GM12801 (cell line): Measurements from ENCODE around the gene UBE2D2.

Experiments
- TF ChIP-seq, protein P1 (sequence below): IDR thresholded peaks from one replicate; pipeline ENCODE4 v1.5.1; 2011; ENCODE audit warnings: control low read depth; ENCODE audit not compliant: insufficient read length; ENCODE audit errors: extremely low read depth

The UBE2D2 gene

DNA sequence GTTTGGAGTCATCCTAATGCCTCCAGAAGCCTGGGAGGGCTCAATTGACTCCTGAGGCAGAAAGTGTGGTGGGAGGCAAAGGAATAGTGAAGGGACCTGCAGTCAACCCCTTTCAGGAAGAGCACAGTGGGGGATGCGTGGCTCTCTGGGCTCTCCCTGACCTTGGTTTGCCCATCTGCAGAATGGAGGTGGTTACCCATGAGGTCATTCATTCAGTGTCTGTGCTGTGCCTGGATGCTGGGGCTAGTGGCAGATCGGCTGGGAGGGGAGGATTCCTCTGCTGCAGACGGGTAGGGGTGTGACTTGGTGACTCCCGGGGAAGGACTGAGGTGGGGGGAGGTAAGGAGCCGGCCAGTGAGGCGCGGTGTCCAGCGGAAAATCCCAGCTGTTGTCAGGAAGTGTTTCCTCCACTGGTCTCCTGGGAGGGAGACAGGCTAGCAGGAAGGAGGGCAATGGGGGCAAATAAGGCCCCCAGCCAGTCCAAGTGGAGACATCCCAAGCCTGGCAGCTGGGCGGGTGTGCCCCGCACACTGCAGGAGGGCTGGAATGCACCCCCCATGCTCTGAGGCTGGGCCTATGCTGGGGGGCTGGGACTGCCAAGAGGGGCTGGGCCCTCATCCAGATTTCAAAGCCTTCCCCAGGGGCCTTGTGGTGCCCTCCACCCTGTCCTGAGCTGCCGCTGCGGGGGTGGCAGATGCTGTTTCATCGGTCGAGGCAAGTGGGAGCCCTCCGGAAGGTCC, 98.0 kb downstream of the UBE2D2 start:
- TF ChIP-seq, protein P1, sequence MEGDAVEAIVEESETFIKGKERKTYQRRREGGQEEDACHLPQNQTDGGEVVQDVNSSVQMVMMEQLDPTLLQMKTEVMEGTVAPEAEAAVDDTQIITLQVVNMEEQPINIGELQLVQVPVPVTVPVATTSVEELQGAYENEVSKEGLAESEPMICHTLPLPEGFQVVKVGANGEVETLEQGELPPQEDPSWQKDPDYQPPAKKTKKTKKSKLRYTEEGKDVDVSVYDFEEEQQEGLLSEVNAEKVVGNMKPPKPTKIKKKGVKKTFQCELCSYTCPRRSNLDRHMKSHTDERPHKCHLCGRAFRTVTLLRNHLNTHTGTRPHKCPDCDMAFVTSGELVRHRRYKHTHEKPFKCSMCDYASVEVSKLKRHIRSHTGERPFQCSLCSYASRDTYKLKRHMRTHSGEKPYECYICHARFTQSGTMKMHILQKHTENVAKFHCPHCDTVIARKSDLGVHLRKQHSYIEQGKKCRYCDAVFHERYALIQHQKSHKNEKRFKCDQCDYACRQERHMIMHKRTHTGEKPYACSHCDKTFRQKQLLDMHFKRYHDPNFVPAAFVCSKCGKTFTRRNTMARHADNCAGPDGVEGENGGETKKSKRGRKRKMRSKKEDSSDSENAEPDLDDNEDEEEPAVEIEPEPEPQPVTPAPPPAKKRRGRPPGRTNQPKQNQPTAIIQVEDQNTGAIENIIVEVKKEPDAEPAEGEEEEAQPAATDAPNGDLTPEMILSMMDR = no peak

DNA sequence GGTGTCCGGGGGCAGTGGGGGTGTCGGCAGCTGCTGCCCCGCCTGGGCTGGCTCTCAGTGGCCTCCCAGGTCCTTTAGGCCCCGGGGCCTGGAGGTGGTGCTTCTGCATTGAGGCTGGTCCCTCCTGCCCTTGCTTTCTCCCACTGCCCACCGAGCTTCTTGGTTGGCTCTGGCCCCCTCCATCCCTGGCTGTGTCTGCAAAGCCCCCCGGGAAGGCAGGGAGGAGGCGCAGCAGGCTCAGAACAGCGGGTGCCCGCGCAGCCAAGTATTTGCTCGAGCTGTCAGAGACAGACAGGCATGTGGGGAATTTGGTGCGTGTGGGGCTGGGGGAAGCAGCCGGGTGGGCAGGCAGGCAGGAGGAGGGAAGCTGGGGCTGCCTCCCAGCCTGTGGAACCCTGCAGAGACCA, 98.6 kb downstream of the UBE2D2 start:
- TF ChIP-seq, protein P1 = no peak

DNA sequence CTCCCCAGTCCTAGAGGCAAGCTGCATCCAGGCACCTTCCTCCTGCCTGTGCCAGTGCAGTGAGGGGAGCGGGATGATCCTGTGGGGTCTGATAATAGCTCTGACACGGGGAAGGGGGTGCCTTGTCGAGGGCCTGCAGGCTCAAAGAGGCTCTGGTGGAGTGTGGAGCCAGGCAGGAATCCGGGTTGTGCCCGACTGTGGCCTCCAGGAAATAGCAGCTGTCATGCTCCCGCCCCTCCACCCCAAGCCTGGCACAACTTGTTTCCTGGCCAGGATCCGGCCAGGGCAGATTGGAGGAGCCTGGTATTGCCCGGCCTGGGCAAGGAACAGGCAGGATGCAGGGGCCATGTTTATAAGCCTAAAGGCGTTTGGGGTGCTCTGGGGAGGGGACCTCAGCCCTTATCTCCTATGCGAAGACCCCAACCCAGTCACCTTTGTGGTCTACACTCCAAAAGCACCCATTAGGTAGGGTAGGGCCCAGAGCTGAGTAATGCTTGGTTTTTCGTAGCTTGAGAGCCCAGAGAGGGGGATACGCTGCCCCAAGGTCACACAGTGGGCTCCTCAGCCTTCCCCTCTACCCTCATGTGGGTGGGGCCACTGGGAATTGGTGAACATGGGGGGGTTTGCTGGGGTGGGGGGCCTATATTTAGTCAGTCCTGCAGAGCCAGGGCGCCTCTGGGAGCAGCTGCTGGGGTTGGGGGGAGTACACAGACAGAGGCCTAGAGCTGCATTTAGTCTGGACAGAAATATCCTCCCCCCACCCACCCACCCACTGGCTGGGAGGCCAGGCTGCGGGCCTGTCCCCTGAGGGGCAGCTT, 99.2 kb downstream of the UBE2D2 start:
- TF ChIP-seq, protein P1 = no peak

DNA sequence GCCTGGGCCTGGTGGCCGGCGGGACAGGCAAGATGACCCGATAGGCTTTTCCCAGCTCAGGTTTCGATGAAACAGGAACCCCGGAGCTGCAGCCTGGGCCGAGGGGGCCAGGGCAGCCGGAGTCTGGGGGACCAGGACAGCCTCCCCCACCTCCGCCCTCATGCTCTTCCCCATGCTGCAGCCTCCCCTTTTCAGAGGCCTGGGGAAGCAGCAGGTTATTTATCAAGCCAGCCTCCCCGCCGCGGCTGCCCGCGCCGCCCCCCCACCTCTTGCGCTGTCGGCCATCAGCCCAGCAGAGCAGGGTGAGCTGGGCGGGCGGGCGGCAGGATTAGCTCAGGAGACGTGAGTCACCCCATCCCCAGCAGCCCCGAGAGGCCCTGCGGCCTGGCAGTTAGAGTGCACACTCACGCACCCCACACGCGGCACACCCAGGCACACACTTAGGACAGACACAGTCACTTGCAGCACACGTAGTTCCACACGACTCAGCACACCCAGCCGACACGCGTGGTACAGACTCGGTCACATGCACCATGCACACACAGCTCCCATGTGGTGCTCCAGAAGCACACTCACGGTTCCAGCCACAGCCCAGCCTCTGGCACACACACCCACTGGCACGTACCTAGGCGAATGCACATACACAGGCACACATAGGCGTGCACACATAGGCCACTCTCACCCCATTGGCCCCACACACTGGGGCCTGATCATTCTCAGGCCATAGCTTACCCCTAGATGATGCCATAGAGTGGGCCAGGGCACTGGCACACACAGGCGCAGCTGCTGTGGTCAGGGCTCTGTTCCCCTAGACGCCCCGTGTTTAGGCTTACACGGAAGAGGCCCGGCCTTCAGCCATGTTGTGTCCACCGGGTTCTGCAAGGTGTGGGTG, 100.0 kb downstream of the UBE2D2 start:
- TF ChIP-seq, protein P1 = no peak

DNA sequence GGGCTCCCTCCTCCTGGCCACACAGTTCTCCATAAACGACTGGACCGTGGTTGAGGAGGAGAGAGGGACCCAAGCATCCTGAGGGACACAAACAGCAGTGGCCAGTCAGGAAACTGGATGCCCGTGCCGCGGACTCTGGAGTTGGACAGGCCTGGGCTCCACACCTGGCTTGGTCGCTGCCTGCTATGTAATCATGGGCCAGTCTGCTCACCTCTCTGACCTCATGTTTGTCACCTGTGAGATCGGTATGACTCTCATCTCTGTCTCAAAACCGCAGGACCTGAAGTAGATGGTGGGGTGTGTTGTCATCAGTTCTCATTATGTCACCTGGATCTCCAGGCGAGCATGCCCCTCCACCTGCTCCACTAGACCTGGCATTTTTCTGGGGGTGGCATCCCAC, 101.5 kb downstream of the UBE2D2 start:
- TF ChIP-seq, protein P1 = no peak

DNA sequence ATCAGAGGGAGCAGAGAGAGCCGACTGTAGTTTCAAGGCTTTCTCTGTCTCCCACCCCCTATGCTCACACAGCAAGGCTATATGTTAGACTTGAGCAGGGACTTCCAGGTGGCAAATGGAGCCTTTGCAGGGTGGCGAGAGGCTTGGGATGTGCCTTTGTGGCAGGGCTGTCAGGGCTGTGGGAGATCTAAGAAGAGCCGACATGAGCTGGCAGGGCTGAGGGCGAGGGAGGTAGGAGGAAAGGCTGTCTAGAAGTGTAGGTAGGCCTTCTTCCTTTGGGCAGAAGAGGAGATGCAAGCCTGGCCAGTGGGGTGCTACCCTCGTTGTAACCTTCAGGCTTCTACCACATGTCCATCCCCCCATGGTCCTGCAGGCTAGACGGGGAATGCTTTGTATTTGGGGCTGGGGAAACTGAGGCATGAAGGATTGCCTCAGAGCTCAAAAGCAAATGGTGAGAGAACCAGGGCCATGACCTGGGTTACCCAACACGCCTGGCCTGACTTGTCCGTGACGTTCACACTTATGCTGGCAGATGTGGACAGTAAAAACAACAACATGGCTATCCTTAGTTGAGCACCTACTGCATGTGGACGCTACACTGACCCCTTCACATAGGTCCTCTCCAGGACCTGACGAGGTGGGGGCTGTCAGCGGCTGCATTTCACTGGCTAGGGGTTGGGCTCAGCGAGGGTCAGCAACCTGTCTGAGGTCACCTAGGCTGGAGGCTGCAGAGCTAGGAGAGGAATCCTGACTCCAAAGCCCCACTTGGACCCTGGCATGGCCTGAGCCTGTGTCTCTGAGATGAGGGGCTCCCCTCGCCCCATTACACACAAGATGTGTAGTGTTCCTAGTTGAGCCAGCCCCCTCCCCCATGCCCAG, 102.3 kb downstream of the UBE2D2 start:
- TF ChIP-seq, protein P1 = no peak
